Peyer's patch (tissue), 4 donors: ENCODE measurements around the gene ADGRD1.

Experiments used
- CTCF ChIP-seq, 6 experiments: fragments of 450-650 bp in 4 of 6; fragments of 200-600 bp in 2 of 6; sonication (generic) in 1 of 6; IDR thresholded peaks; one replicate each; pipeline ENCODE4 v1.5.1; 2017 to 2019; ENCODE audit warnings: antibody characterized with exemption in 6 of 6, mild to moderate bottlenecking in 3 of 6, moderate library complexity in 1 of 6
- POLR2A ChIP-seq, 2 donors: fragments of 450-650 bp; IDR thresholded peaks; one replicate each; pipeline ENCODE4 v1.5.1; 2017; ENCODE audit warnings: antibody characterized with exemption in 2 of 2, mild to moderate bottlenecking in 2 of 2, moderate library complexity in 2 of 2

DNA sequence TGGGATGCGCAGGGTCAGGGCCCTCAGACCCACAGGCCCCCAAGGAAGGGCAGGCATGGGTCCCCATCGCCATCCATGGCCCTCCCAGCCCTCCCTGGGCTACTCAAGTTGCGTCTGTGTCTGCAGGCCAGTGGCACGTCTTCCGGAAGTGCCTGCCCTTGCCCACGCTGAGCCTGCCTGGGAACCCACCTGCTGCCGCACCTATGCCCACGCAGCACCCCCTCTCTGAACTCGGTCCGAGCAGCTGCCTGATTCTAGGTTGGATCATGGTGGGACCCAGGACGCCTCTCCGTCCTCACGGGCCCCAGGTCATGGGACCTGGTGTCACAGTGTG, 182.8 kb downstream of the ADGRD1 start:
- TF ChIP-seq POLR2A (IDR thresholded peaks at IDR 0.05) (no peak), CTCF (IDR thresholded peaks at IDR 0.05) (no peak)
